HepG2 (cell line): ENCODE data around the gene CHST11. TPM values are rescaled to one million over a fixed set of nuclear protein-coding genes. Genes with fewer than 3 reads are reported as not detected.

ENCODE experiments used
- ATAC-seq: fragments of 200-7000 bp; cut with Tn5 transposase; 3 replicates; pipeline ENCODE4 v1.9.1; 2020; ENCODE audit warnings: mild to moderate bottlenecking, moderate library complexity
- BruUV-seq: library from RNA; stranded (reverse); fragments of 400-500 nt; replicated peaks from 2 replicates; lab custom pipeline; 2021; lab: Mats Ljungman, UMichigan
- CTCF ChIA-PET: fragments of 300-600 bp; formaldehyde crosslinking; extraction: SDS; loops from one replicate; lab custom pipeline; 2021; ENCODE audit warnings: low total read pairs, inconsistent platforms, low intra/inter-chr PET ratio; lab: Yijun Ruan, JAX
- POLR2A ChIA-PET: fragments of 350-600 bp; sonication (Branson Sonifier 250); formaldehyde crosslinking; loops from one replicate; lab custom pipeline; 2020; ENCODE audit warnings: antibody characterized with exemption, inconsistent platforms; lab: Yijun Ruan, JAX
- DNase-seq: peaks from one replicate; pipeline ENCODE4 v3.0.0-alpha.2; 2015; ENCODE audit warnings: low spot score
- FAIRE-seq: peaks from 3 replicates; lab custom pipeline; 2011; peaks lifted over from hg19 to GRCh38; lab: Jason Lieb, UNC
- H2AFZ ChIP-seq: one replicate; pipeline ENCODE4 v1.6.1; 2011; ENCODE audit warnings: low read length, inconsistent platforms
- H3K27ac ChIP-seq: fragments of 300-600 bp; 3 replicates; pipeline ENCODE4 v1.8.0; 2011; ENCODE audit warnings: mixed run types, mild to moderate bottlenecking, mixed read lengths, low read length, inconsistent platforms; ENCODE audit not compliant: insufficient read depth; ENCODE audit errors: extremely low read length
- H3K27me3 ChIP-seq, 2 experiments: fragments of 200-600 bp in 1 of 2; 2 replicates in 1 of 2; 3 replicates in 1 of 2; pipeline versions ENCODE4 v1.6.0 to v1.8.0; 2011; ENCODE audit warnings: low read length in 2 of 2, mild to moderate bottlenecking in 2 of 2, moderate library complexity in 2 of 2, inconsistent platforms in 1 of 2; ENCODE audit not compliant: insufficient read depth in 2 of 2, control insufficient read depth in 1 of 2
- H3K36me3 ChIP-seq, 2 experiments: fragments of 200-600 bp in 1 of 2; replicated peaks in 1 of 2; 2 replicates in 1 of 2; 3 replicates in 1 of 2; pipeline versions ENCODE4 v1.5.1 to v1.8.0; 2011; ENCODE audit warnings: low read length in 2 of 2, inconsistent platforms in 1 of 2; ENCODE audit not compliant: insufficient read depth in 2 of 2, control insufficient read depth in 1 of 2
- H3K4me1 ChIP-seq: 2 replicates; pipeline ENCODE4 v1.5.1; 2012; ENCODE audit warnings: low read length, inconsistent platforms; ENCODE audit not compliant: insufficient read depth
- H3K4me2 ChIP-seq: 2 replicates; pipeline ENCODE4 v1.6.0; 2011; ENCODE audit warnings: low read depth, low read length, inconsistent platforms
- H3K4me3 ChIP-seq, 3 experiments: fragments of 200-600 bp in 1 of 3; sonication (generic), shearing (Covaris generic) in 1 of 3; replicated peaks in 1 of 3; 2 replicates each; pipeline ENCODE4 v1.5.1; 2011 to 2016; ENCODE audit warnings: low read length in 3 of 3, inconsistent platforms in 2 of 3, low read depth in 2 of 3, mild to moderate bottlenecking in 2 of 3, control low read depth in 1 of 3, mixed read lengths in 1 of 3; ENCODE audit not compliant: insufficient read depth in 1 of 3
- H3K79me2 ChIP-seq: one replicate; pipeline ENCODE4 v1.6.1; 2011; ENCODE audit warnings: low read length, inconsistent platforms; ENCODE audit not compliant: insufficient read depth
- H3K9ac ChIP-seq: 2 replicates; pipeline ENCODE4 v1.6.0; 2011; ENCODE audit warnings: mild to moderate bottlenecking, low read depth, low read length, inconsistent platforms; ENCODE audit not compliant: insufficient read depth
- H3K9me3 ChIP-seq: 2 replicates; pipeline ENCODE4 v1.5.1; 2012; ENCODE audit warnings: mild to moderate bottlenecking, low read length
- H4K20me1 ChIP-seq: 2 replicates; pipeline ENCODE4 v1.6.0; 2011; ENCODE audit warnings: inconsistent platforms, mild to moderate bottlenecking, low read length, moderate library complexity; ENCODE audit not compliant: insufficient read depth
- ARID2 ChIP-seq: sonication (generic); formaldehyde crosslinking; IDR thresholded peaks from 2 replicates; pipeline ENCODE4 v1.8.1; 2022; ENCODE audit warnings: mild to moderate bottlenecking, missing genetic modification reagents, borderline replicate concordance
- CSRNP2 ChIP-seq: sonication (generic); formaldehyde crosslinking; conservative IDR thresholded peaks from 2 replicates; pipeline ENCODE4 v1.8.0; 2022; ENCODE audit warnings: low read depth, missing genetic modification reagents
- ETS1 ChIP-seq: sonication (generic); formaldehyde crosslinking; IDR thresholded peaks from 2 replicates; pipeline ENCODE4 v1.4.0; 2020; ENCODE audit warnings: missing genetic modification reagents
- FOXA3 ChIP-seq: IDR thresholded peaks from 2 replicates; pipeline ENCODE4 v1.6.1; 2016; ENCODE audit warnings: missing genetic modification reagents, missing compliant biosample characterization
- ISL2 ChIP-seq: sonication (generic); formaldehyde crosslinking; IDR thresholded peaks from 2 replicates; pipeline ENCODE4 v1.5.0; 2020; ENCODE audit warnings: missing genetic modification reagents
- MYPOP ChIP-seq: sonication (generic); formaldehyde crosslinking; IDR thresholded peaks from 2 replicates; pipeline ENCODE4 v1.8.1; 2023; ENCODE audit warnings: mild to moderate bottlenecking, moderate library complexity, missing genetic modification reagents
- ONECUT2 ChIP-seq: sonication (generic); formaldehyde crosslinking; IDR thresholded peaks from 2 replicates; pipeline ENCODE4 v1.4.0; 2020; ENCODE audit warnings: missing genetic modification reagents
- SMAD3 ChIP-seq: sonication (generic); formaldehyde crosslinking; IDR thresholded peaks from 2 replicates; pipeline ENCODE4 v1.4.0; 2020; ENCODE audit warnings: missing genetic modification reagents
- TP53 ChIP-seq: sonication (generic); formaldehyde crosslinking; conservative IDR thresholded peaks from 2 replicates; pipeline ENCODE4 v1.4.0; 2020; ENCODE audit warnings: missing genetic modification reagents
- ZBED4 ChIP-seq: sonication (generic); formaldehyde crosslinking; IDR thresholded peaks from 2 replicates; pipeline ENCODE4 v1.4.0; 2020; ENCODE audit warnings: missing genetic modification reagents, borderline replicate concordance
- ZBTB39 ChIP-seq: sonication (generic); formaldehyde crosslinking; IDR thresholded peaks from 2 replicates; pipeline ENCODE4 v1.5.0; 2020; ENCODE audit warnings: missing genetic modification reagents
- ZNF577 ChIP-seq: sonication (generic); formaldehyde crosslinking; IDR thresholded peaks from 2 replicates; pipeline ENCODE4 v1.4.0; 2020; ENCODE audit warnings: mild to moderate bottlenecking, low read depth, missing genetic modification reagents, borderline replicate concordance
- ZNF724P ChIP-seq: sonication (generic); formaldehyde crosslinking; IDR thresholded peaks from 2 replicates; pipeline ENCODE4 v1.8.0; 2022; ENCODE audit warnings: missing genetic modification reagents, borderline replicate concordance
- ZNF737 ChIP-seq: sonication (generic); formaldehyde crosslinking; IDR thresholded peaks from 2 replicates; pipeline ENCODE4 v1.5.0; 2020; ENCODE audit warnings: missing genetic modification reagents, mild to moderate bottlenecking, borderline replicate concordance
- WGBS: methylation state at CpG from one replicate; pipeline ENCODE4 v1.1.6; 2017; ENCODE audit warnings: low lambda C conversion rate; 5-methylcytosine and 5-hydroxymethylcytosine counted together
- in situ Hi-C: cut with HindIII; loops from 2 replicates; pipeline ENCODE4 v1.10.0; 2017; ENCODE audit warnings: low pct_unique_long_range_greater_than_20kb; ENCODE audit not compliant: extremely low pct_ligation_motif_present
- intact Hi-C: fragments of 100-400 bp; cut with micrococcal nuclease; formaldehyde crosslinking; loops from one replicate; pipeline ENCODE4 v1.10.0; 2022; ENCODE audit not compliant: unreplicated experiment
- polyA plus RNA-seq, 8 experiments: library from polyadenylated mRNA; depleted of rRNA in 3 of 8; stranded (reverse) in 7 of 8; unstranded in 1 of 8; fragments of >200 nt; fragmentation: Illumina TruSeq in 4 of 8; extraction: Trizol in 4 of 8; gene quantifications; 2 replicates each; pipeline versions ENCODE4 v1.2.1 to v1.2.3, GENCODE V29; 2011 to 2016; ENCODE audit warnings: low read depth in 4 of 8, missing spikeins in 1 of 8, mixed read lengths in 1 of 8; ENCODE audit not compliant: insufficient read depth in 1 of 8
- total RNA-seq, 5 experiments: library from RNA; depleted of rRNA; stranded (reverse); fragments of >200 nt; fragmentation: Illumina TruSeq; extraction: Trizol; gene quantifications; 2 replicates each; pipeline ENCODE4 v1.2.3, GENCODE V29; 2016; ENCODE audit warnings: low read depth in 1 of 5

Gene CHST11
- total and polyA plus RNA-seq, 2 of the 13 experiments (the other 11 are each of a cell fraction or from before 2014, with no cell fraction given): 0.15 TPM; not detected in 1

DNA sequence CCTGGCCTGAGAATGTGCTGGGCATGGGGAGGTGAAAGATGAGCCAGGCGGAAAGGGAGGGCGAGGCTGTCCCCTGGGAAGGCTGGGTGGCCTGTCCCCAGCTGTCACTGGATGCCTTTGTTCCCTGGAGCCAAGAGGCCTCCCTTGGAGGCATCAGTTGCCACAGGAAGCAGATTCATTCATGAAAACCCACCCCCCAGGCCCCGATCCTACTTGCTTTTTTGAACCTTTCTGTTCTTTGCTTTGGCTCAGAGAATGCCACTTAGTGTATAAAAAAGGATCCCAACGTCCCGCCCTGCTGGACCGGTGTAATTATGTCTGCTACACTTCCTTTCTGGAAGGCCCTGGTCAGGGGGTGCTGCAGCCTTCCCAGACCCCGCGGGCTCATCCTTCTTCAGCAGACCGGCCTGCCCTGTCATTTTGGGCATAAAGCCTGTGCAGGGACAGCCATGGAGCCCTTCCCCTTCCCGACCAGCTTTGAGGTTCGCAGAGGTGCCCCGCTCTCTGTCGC, 281.1 kb downstream of the CHST11 start (continued):
- TF ChIP-seq ZNF737 (no peak), MYPOP (no peak), FOXA3 (no peak), ISL2 (CRISPR knock-in tag) (no peak), ZNF577 (no peak), ETS1 (CRISPR knock-in tag) (no peak)

- no peaks in the 10 kb centered on the region for H4K20me1 ChIP-seq
- ChIA-PET CTCF (no interaction called here), POLR2A (no interaction called here)
- no peak overlapping the region for H3K4me3 ChIP-seq
- 52% methylated on average over 7 of the region's 8 CpGs for WGBS
- no peak overlapping the region for H3K9ac ChIP-seq
- in situ Hi-C loops (no loop called here), intact Hi-C loops (no loop called here)
- no peak overlapping the region for H3K27ac ChIP-seq
- BruUV-seq: no TSS peak
- no peak for ATAC-seq
- H3K79me2 ChIP-seq: no peaks in the 10 kb centered on the region
- H3K27me3 ChIP-seq: peaks cover 4 to 22% of the 10 kb centered on the region in 2 experiments; a peak in 2 of 5 replicates
- H3K4me2 ChIP-seq: no peak overlapping the region
- no peak for DNase-seq
- no peak for FAIRE-seq
- H3K36me3 ChIP-seq: no peaks in the 10 kb centered on the region
- H3K9me3 ChIP-seq: no peaks in the 10 kb centered on the region
- no peaks in the 10 kb centered on the region for H3K4me1 ChIP-seq
- H2AFZ ChIP-seq: no peak overlapping the region
- no peak for TF ChIP-seq ZBTB39 (CRISPR knock-in tag)
- no peak for TF ChIP-seq SMAD3 (CRISPR knock-in tag)
- TF ChIP-seq ONECUT2 (CRISPR knock-in tag): no peak
- TF ChIP-seq ZBED4: no peak
- TF ChIP-seq ARID2: no peak
- TF ChIP-seq ZNF724P: no peak
- no peak for TF ChIP-seq TP53 (CRISPR knock-in tag)
- TF ChIP-seq CSRNP2 (CRISPR knock-in tag): no peak
Observed at GRCh38 chr12:104738331-104738730, 281.6 kb downstream of the CHST11 start.
